GM21528 (cell line): ENCODE results near the gene SERPINB10.

Experiments used
- ATAC-seq: cut with Tn5 transposase; IDR thresholded peaks from one replicate; pipeline ENCODE4 v1.9.1; 2021; ENCODE audit warnings: mild to moderate bottlenecking, moderate library complexity; ENCODE audit not compliant: unreplicated experiment, low FRiP score

The SERPINB10 gene

DNA sequence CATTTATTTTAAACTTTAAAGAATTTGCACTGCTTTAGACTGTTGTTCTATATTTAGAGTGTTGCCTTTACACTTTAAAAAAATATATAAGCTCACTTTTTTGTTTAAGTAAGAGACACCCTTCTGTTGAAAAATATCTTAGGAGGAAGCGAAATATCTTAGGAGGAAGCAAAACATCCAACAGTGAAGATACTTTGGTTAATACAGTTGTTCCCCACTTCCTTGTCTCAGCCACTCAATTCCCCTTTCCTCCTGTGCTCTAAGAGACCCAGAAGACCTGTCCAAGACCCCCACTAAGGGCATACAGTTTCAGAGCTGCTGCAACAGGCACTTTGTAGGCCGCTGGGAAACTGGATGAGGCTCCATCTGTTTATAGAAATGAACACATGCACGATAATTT lies 67.9 kb downstream of the SERPINB10 start:
- ATAC-seq: peak; percentile 36

DNA sequence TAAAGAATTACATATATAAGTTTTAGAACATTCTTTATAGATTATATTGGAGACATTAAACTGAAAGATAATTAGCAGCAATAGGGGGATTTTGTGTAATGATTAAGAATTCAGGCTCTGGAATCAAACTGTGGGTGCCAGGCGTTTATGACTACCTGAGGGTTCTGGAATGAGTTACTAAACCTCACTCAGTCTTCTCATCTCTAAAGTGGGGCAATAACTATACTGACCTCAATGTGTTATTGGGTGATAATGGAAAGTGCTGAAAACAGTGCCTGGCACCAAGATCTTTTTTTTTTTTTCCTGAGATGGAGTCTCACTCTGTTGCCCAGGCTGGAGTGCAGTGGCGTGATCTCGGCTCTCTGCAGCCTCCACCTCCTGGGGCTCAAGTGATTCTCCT lies 69.3 kb downstream of the SERPINB10 start:
- ATAC-seq: no peak

DNA sequence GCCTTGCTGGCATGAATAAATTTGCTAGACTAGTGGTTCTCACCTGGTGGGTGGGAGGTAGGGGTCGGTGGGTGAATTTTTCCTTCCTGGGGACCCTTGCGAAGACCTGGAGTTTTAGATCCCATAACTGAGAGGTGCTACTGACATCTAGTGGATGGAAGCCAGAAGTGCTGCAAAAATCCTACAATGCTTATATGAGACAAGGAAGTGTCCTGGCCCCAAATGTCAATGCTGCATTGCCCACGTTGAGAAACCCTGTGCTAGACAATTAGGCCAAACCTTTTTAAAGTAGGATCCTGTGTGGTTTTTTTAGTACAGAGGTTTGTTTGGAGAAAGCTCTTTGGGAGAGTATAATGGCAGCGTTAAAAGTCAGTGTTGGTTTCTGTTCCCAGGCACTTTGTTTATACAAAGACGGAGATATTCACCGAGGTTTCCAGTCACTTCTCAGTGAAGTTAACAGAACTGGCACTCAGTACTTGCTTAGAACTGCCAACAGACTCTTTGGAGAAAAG lies 71.7 kb downstream of the SERPINB10 start:
- peak; percentile 68 for ATAC-seq

DNA sequence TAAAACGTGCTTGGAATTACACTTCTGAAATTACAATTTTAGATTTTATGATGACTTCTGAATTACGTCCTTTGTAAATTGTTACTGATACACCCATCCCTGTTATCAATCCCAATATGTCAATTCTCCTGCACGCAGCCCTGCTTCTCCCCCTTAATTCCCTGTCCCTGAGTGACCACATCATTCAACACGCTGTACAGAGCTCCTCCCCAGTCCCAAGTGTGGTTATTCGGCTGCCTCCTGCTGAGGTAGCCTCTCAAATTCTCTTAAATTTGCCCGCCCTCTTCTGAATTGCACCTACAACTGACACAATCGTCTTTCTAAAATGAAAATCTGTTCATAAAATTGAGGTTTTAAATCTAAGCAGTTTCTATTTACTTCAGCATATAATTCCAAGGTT lies 72.3 kb downstream of the SERPINB10 start:
- no peak for ATAC-seq

DNA sequence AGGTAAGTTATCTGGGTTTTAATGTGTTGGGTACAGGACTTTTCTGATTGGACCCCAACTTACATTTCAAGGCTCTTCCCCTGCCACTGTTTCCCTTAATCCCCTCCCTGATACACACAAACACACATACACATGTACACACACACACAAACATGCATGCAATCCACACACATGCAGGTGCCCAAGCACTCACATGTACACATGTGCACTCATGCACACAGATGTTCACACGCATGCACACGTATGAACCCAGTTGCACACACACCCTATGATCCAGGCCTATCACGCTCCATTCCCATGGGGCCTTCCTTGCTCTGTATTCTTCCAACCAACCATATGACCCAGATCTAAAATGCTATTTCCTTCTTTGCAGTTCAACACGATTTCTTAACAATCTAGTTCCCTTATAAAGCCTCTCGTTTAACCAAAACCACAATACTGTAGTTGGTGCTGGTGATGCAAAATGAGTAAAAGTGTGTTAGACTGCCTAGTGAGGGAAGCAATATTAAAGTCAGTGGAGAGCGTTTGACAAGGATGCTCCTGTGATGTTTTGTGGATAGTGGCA lies 73.2 kb downstream of the SERPINB10 start:
- ATAC-seq: no peak

DNA sequence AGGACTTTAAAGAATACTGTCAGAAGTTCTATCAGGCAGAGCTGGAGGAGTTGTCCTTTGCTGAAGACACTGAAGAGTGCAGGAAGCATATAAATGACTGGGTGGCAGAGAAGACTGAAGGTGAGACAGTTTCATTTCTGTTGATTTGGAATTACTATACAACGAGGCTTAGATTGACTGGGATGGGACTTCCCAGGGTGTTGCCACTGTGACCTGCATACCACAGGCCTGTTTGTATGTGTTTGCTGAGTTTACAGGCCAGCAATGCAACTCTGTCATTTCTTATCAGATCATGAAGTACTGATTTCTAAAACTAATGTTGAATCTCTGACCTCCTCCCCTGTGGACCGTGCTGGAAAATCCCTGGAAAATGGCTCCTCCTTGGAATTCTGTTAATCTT lies 74.0 kb downstream of the SERPINB10 start:
- ATAC-seq: no peak

DNA sequence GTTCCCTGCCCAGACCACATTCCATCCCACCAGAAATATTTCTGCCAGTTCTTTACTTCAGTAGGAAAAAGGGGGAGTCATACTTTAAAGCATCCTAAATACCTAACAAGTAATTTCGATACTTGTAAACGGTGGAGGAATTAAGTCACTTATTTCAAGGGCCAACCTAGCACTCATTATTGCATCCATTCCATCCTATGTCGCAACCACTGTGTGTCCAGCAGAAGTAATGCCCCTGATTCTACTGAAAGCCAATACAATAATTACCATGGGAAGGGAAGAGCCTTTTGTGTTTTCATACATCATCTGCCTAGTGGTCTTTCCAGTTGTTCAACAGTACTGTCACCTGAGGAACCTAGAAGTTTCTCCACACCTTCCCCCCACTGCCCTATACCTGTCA lies 74.6 kb downstream of the SERPINB10 start:
- ATAC-seq: no peak
